Measurements from ENCODE around the gene PLPP4.

Gene PLPP4

GRCh38 chr10:120456626-120457430, at the start of gene PLPP4:
TSS of gene PLPP4 (plus strand) at chr10:120457227. CDS start at chr10:120457306, 79 bp downstream.
- DNase-seq (ENCODE audit: low read depth in 2 of 2): no peak

GRCh38 chr10:120409816-120410215, 47.2 kb upstream of the PLPP4 start:
- DNase-seq (ENCODE audit: low read depth in 2 of 2): no peak

GRCh38 chr10:120414946-120415345, 42.1 kb upstream of the PLPP4 start:
- no peak for DNase-seq (ENCODE audit: low read depth in 2 of 2)

- DNase-seq (ENCODE audit: low read depth in 2 of 2): no peak
These were observed 41.2 kb upstream of the PLPP4 start for GRCh38 chr10:120415709-120416330.

GRCh38 chr10:120420421-120420820, 36.6 kb upstream of the PLPP4 start:
- DNase-seq (ENCODE audit: low read depth in 2 of 2): no peak

GRCh38 chr10:120421250-120421649, 35.8 kb upstream of the PLPP4 start:
- DNase-seq (ENCODE audit: low read depth in 2 of 2): no peak

- DNase-seq (ENCODE audit: low read depth in 2 of 2): no peak
These were observed 34.6 kb upstream of the PLPP4 start for GRCh38 chr10:120422457-120422856.

- no peak for DNase-seq (ENCODE audit: low read depth in 2 of 2)
These were observed 33.4 kb upstream of the PLPP4 start for GRCh38 chr10:120423431-120424197.

- no peak for DNase-seq (ENCODE audit: low read depth in 2 of 2)
These were observed 32.9 kb upstream of the PLPP4 start for GRCh38 chr10:120424198-120424464.

- no peak for DNase-seq (ENCODE audit: low read depth in 2 of 2)
These were observed 30.7 kb upstream of the PLPP4 start for GRCh38 chr10:120426306-120426705.

- DNase-seq (ENCODE audit: low read depth in 2 of 2): no peak
These were observed 28.3 kb upstream of the PLPP4 start for GRCh38 chr10:120428754-120429153.

- no peak for DNase-seq (ENCODE audit: low read depth in 2 of 2)
These were observed 27.6 kb upstream of the PLPP4 start for GRCh38 chr10:120429395-120429794.

GRCh38 chr10:120431251-120431651, 25.8 kb upstream of the PLPP4 start:
- DNase-seq (ENCODE audit: low read depth in 2 of 2): no peak

GRCh38 chr10:120432209-120432608, 24.8 kb upstream of the PLPP4 start:
- DNase-seq (ENCODE audit: low read depth in 2 of 2): no peak

- DNase-seq (ENCODE audit: low read depth in 2 of 2): no peak
These were observed 23.9 kb upstream of the PLPP4 start for GRCh38 chr10:120433141-120433540.

GRCh38 chr10:120436439-120437112, 20.5 kb upstream of the PLPP4 start:
- no peak for DNase-seq (ENCODE audit: low read depth in 2 of 2)

GRCh38 chr10:120437541-120437940, 19.5 kb upstream of the PLPP4 start:
- no peak for DNase-seq (ENCODE audit: low read depth in 2 of 2)

GRCh38 chr10:120451968-120452367, 5.1 kb upstream of the PLPP4 start:
- DNase-seq (ENCODE audit: low read depth in 2 of 2): no peak

GRCh38 chr10:120453319-120453718, 3.7 kb upstream of the PLPP4 start:
- no peak for DNase-seq (ENCODE audit: low read depth in 2 of 2)

- no peak for DNase-seq (ENCODE audit: low read depth in 2 of 2)
These were observed 3.1 kb upstream of the PLPP4 start for GRCh38 chr10:120453886-120454285.

- no peak for DNase-seq (ENCODE audit: low read depth in 2 of 2)
These were observed 2.0 kb upstream of the PLPP4 start for GRCh38 chr10:120455004-120455403.

- no peak for DNase-seq (ENCODE audit: low read depth in 2 of 2)
These were observed 1.4 kb upstream of the PLPP4 start for GRCh38 chr10:120455606-120456005.
